ENCODE measurements around the gene PDK2.

DNA sequence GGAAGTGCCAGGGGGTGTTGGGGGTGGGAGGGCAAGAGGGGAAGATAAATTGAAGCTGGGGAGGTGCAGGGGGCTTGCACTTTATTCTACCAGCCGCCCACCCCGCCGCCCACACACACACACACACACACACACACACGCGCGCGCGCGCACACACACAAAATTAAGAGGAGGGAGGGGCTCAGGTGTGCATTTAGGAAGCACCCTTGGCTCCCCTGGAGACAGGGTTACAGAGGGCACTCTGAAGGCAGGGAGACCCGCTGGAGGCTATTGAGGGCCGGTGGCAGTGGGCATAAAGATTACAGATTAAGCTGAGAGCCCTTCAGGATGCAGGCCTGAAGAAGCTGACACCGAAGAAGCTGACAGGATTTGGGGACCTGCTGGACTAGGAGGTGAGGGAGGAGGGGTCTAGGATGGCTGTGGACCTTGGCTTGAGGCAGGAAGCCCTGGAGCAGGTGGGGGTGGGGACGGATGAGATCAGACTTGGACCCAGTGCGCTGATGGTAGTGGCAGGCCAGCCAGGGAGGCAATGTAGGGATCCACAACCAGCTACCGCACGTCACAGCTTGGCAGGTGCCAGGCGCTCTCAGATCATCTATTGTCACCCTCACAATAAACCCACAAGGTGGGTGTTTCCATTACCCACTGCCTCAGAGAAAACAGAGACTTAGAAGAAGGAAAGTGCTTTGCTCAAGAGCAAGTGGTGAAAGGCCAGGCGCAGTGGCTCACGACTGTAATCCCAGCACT is 35.6 kb downstream of the PDK2 start:
- TF ChIP-seq EP300 (IDR thresholded peaks at IDR 0.05; ENCODE audit: low read length) (no peak), GABPB1 (CRISPR knock-in tag; IDR thresholded peaks at IDR 0.05) (no peak), ZNF12 (CRISPR knock-in tag; IDR thresholded peaks at IDR 0.05) (no peak), RFX5 (IDR thresholded peaks at IDR 0.05; ENCODE audit: low read depth, low read length) (no peak), ZFX (CRISPR knock-in tag; IDR thresholded peaks at IDR 0.05) (no peak), NFE2L1 (tag; IDR thresholded peaks at IDR 0.05; ENCODE audit: borderline replicate concordance, low read depth) (no peak), BHLHE40 (IDR thresholded peaks at IDR 0.05; ENCODE audit: low read length) (no peak), TAF15 (IDR thresholded peaks at IDR 0.05; ENCODE audit: low read depth, low read length) (no peak), FOXM1 (IDR thresholded peaks at IDR 0.05; ENCODE audit: low read depth) (no peak), FOXM1 (CRISPR knock-in tag; IDR thresholded peaks at IDR 0.05; ENCODE audit: low read depth) (no peak), CBFA2T3 (IDR thresholded peaks at IDR 0.05) (no peak), SMAD3 (CRISPR knock-in tag; conservative IDR thresholded peaks at IDR 0.05) (no peak)
- TF ChIP-seq, protein P1, sequence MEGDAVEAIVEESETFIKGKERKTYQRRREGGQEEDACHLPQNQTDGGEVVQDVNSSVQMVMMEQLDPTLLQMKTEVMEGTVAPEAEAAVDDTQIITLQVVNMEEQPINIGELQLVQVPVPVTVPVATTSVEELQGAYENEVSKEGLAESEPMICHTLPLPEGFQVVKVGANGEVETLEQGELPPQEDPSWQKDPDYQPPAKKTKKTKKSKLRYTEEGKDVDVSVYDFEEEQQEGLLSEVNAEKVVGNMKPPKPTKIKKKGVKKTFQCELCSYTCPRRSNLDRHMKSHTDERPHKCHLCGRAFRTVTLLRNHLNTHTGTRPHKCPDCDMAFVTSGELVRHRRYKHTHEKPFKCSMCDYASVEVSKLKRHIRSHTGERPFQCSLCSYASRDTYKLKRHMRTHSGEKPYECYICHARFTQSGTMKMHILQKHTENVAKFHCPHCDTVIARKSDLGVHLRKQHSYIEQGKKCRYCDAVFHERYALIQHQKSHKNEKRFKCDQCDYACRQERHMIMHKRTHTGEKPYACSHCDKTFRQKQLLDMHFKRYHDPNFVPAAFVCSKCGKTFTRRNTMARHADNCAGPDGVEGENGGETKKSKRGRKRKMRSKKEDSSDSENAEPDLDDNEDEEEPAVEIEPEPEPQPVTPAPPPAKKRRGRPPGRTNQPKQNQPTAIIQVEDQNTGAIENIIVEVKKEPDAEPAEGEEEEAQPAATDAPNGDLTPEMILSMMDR (IDR thresholded peaks at IDR 0.05 in 2 of 3, conservative IDR thresholded peaks at IDR 0.05 in 1 of 3; ENCODE audit: insufficient read depth in 2 of 3, low read depth in 1 of 3, low read length in 3 of 3), result no peak
- TF ChIP-seq, protein P2, sequence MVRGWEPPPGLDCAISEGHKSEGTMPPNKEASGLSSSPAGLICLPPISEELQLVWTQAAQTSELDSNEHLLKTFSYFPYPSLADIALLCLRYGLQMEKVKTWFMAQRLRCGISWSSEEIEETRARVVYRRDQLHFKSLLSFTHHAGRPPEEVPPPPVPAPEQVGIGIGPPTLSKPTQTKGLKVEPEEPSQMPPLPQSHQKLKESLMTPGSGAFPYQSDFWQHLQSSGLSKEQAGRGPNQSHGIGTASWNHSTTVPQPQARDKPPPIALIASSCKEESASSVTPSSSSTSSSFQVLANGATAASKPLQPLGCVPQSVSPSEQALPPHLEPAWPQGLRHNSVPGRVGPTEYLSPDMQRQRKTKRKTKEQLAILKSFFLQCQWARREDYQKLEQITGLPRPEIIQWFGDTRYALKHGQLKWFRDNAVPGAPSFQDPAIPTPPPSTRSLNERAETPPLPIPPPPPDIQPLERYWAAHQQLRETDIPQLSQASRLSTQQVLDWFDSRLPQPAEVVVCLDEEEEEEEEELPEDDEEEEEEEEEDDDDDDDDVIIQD (CRISPR knock-in tag; IDR thresholded peaks at IDR 0.05), result no peak
- TF ChIP-seq, protein P3, sequence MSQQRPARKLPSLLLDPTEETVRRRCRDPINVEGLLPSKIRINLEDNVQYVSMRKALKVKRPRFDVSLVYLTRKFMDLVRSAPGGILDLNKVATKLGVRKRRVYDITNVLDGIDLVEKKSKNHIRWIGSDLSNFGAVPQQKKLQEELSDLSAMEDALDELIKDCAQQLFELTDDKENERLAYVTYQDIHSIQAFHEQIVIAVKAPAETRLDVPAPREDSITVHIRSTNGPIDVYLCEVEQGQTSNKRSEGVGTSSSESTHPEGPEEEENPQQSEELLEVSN (IDR thresholded peaks at IDR 0.05; ENCODE audit: borderline replicate concordance in 1 of 2, extremely low read depth in 1 of 2, insufficient read depth in 1 of 2, insufficient read length in 1 of 2, low read depth in 1 of 2, low read length in 1 of 2, poor library complexity in 1 of 2, severe bottlenecking in 1 of 2), result no peak

All from K562 (cell line).